BLaER1 treated with 17β-estradiol and CSF1 and Interleukin-3, amounts not matched to agents 10 nM and 100 nM (cell line): Measurements from ENCODE around the gene KLK4.

Source experiments
- H3K27ac ChIP-seq, 11 experiments: shearing (Covaris generic); formaldehyde crosslinking; 2 replicates each; pipeline ENCODE4 v1.8.1; 2022
- H3K27me3 ChIP-seq, 11 experiments: shearing (Covaris generic); formaldehyde crosslinking; 2 replicates each; pipeline ENCODE4 v1.8.1; 2022
- H3K36me3 ChIP-seq, 11 experiments: shearing (Covaris generic); formaldehyde crosslinking; 2 replicates each; pipeline ENCODE4 v1.8.1; 2022
- H3K4me1 ChIP-seq, 10 experiments: shearing (Covaris generic); formaldehyde crosslinking; 2 replicates each; pipeline ENCODE4 v1.8.1; 2022
- H3K4me2 ChIP-seq, 11 experiments: shearing (Covaris generic); formaldehyde crosslinking; 2 replicates each; pipeline ENCODE4 v1.8.1; 2022
- H3K4me3 ChIP-seq, 10 experiments: shearing (Covaris generic); formaldehyde crosslinking; 2 replicates each; pipeline ENCODE4 v1.8.1; 2022
- H3K9ac ChIP-seq, 11 experiments: shearing (Covaris generic); formaldehyde crosslinking; 2 replicates each; pipeline ENCODE4 v1.8.1; 2022
- H3K9me3 ChIP-seq, 11 experiments: shearing (Covaris generic); formaldehyde crosslinking; replicated peaks in 1 of 11; 2 replicates each; pipeline ENCODE4 v1.8.1; 2022
- H4K20me1 ChIP-seq, 11 experiments: shearing (Covaris generic); formaldehyde crosslinking; 2 replicates each; pipeline ENCODE4 v1.8.1; 2022
- Cebpa-rat ChIP-seq, 11 experiments: shearing (Covaris generic); IDR thresholded peaks; 2 replicates each; pipeline ENCODE4 v1.8.1; 2022

Gene KLK4

GRCh38 chr19:50877338-50877737, 33.9 kb downstream of the KLK4 start:
- H3K9ac ChIP-seq, result no peak overlapping the region
- H3K9me3 ChIP-seq, result no peaks in the 10 kb centered on the region
- H3K4me1 ChIP-seq, result peaks cover 21 to 40% (median 37%) of the 10 kb centered on the region in 10 experiments
- H3K36me3 ChIP-seq, result no peaks in the 10 kb centered on the region
- no peak overlapping the region for H3K4me3 ChIP-seq
- no peak overlapping the region for H3K27ac ChIP-seq
- H3K27me3 ChIP-seq, result no peaks in the 10 kb centered on the region
- no peaks in the 10 kb centered on the region for H4K20me1 ChIP-seq
- no peak for TF ChIP-seq Cebpa-rat (IDR thresholded peaks at IDR 0.05)
- H3K4me2 ChIP-seq, result peak overlapping the region in 1 of 11 experiments; percentile 60; a peak in 1 of 22 replicates

GRCh38 chr19:50876456-50876855, 34.7 kb downstream of the KLK4 start:
- no peaks in the 10 kb centered on the region for H3K27me3 ChIP-seq
- no peaks in the 10 kb centered on the region for H3K36me3 ChIP-seq
- H3K27ac ChIP-seq, result peak overlapping the region in 7 of 11 experiments; percentile 30 to 66 (median 58); a peak in 9 of 22 replicates
- H3K4me2 ChIP-seq, result peak overlapping the region; percentile 52 to 75 (median 67); a peak in 21 of 22 replicates
- no peak for TF ChIP-seq Cebpa-rat (IDR thresholded peaks at IDR 0.05)
- no peaks in the 10 kb centered on the region for H4K20me1 ChIP-seq
- H3K9ac ChIP-seq, result peak overlapping the region in 3 of 11 experiments; percentile 0 to 49 (median 8); a peak in 1 of 22 replicates
- H3K9me3 ChIP-seq, result no peaks in the 10 kb centered on the region
- H3K4me3 ChIP-seq, result no peak overlapping the region
- peaks cover 21 to 40% (median 37%) of the 10 kb centered on the region in 10 experiments for H3K4me1 ChIP-seq

GRCh38 chr19:50875795-50876422, 35.3 kb downstream of the KLK4 start:
- no peak for TF ChIP-seq Cebpa-rat (IDR thresholded peaks at IDR 0.05)

GRCh38 chr19:50874211-50874610, 37.0 kb downstream of the KLK4 start:
- Histone ChIP-seq H3K36me3 (no peaks in the 10 kb centered on the region), H3K4me1 (peaks cover 21 to 40% (median 37%) of the 10 kb centered on the region in 10 experiments), H3K27ac (no peak overlapping the region), H3K9me3 (no peaks in the 10 kb centered on the region; a peak in 1 of 22 replicates), H3K4me2 (peak overlapping the region in 9 of 11 experiments; percentile 21 to 75 (median 67); a peak in 18 of 22 replicates), H3K4me3 (no peak overlapping the region), H4K20me1 (no peaks in the 10 kb centered on the region), H3K9ac (0 out of 22 replicates have a peak overlapping the region, but pooled peaks of 1 of the 11 experiments have one; percentile 41), H3K27me3 (no peaks in the 10 kb centered on the region)
- TF ChIP-seq Cebpa-rat (IDR thresholded peaks at IDR 0.05), result no peak

More at GRCh38 chr19:50875795-50876422, 35.3 kb downstream of the KLK4 start:
- no peak overlapping the region for H3K4me3 ChIP-seq
- H3K4me1 ChIP-seq, result peaks cover 21 to 40% (median 37%) of the 10 kb centered on the region in 10 experiments
- H3K9me3 ChIP-seq, result no peaks in the 10 kb centered on the region
- no peaks in the 10 kb centered on the region for H4K20me1 ChIP-seq
- H3K27ac ChIP-seq, result peak overlapping the region in 9 of 11 experiments; percentile 0 to 66 (median 58); a peak in 15 of 22 replicates
- H3K27me3 ChIP-seq, result no peaks in the 10 kb centered on the region
- peak overlapping the region; percentile 52 to 75 (median 67) for H3K4me2 ChIP-seq
- no peaks in the 10 kb centered on the region for H3K36me3 ChIP-seq
- peak overlapping the region in 8 of 11 experiments; percentile 0 to 59 (median 40); a peak in 10 of 22 replicates for H3K9ac ChIP-seq

GRCh38 chr19:50873056-50873455, 38.1 kb downstream of the KLK4 start, which contains the start of gene KLK2:
Gene KLK2 (plus strand): TSS chr19:50873439. CDS start chr19:50873474, 35 bp downstream.
- no peaks in the 10 kb centered on the region; a peak in 1 of 22 replicates for H3K9me3 ChIP-seq
- no peaks in the 10 kb centered on the region for H4K20me1 ChIP-seq
- H3K27ac ChIP-seq, result no peak within 1 kb of the TSS
- H3K4me2 ChIP-seq, result peak within 1 kb of the TSS in 9 of 11 experiments; percentile 21 to 75 (median 67); a peak in 18 of 22 replicates
- no peaks in the 10 kb centered on the region for H3K36me3 ChIP-seq
- TF ChIP-seq Cebpa-rat (IDR thresholded peaks at IDR 0.05), result no peak
- no peaks in the 10 kb centered on the region for H3K27me3 ChIP-seq
- H3K9ac ChIP-seq, result 0 out of 22 replicates have a peak within 1 kb of the TSS, but pooled peaks of 1 of the 11 experiments have one; percentile 41
- peaks cover 21 to 40% (median 37%) of the 10 kb centered on the region in 10 experiments for H3K4me1 ChIP-seq
- H3K4me3 ChIP-seq, result no peak within 1 kb of the TSS

- no peak for TF ChIP-seq Cebpa-rat (IDR thresholded peaks at IDR 0.05)
- Histone ChIP-seq H3K36me3 (no peaks in the 10 kb centered on the region), H3K27ac (no peak overlapping the region), H3K9me3 (no peaks in the 10 kb centered on the region; a peak in 1 of 22 replicates), H4K20me1 (no peaks in the 10 kb centered on the region), H3K4me2 (no peak overlapping the region), H3K4me3 (no peak overlapping the region), H3K4me1 (peaks cover 7 to 25% (median 23%) of the 10 kb centered on the region in 10 experiments; a peak in 19 of 20 replicates), H3K27me3 (no peaks in the 10 kb centered on the region), H3K9ac (no peak overlapping the region)
Measured at GRCh38 chr19:50870417-50871089, 40.6 kb downstream of the KLK4 start.

GRCh38 chr19:50869479-50869878, 41.7 kb downstream of the KLK4 start:
- H3K4me3 ChIP-seq, result no peak overlapping the region
- H3K27ac ChIP-seq, result no peak overlapping the region
- H3K36me3 ChIP-seq, result no peaks in the 10 kb centered on the region
- no peak for TF ChIP-seq Cebpa-rat (IDR thresholded peaks at IDR 0.05)
- H3K9ac ChIP-seq, result no peak overlapping the region
- no peaks in the 10 kb centered on the region for H4K20me1 ChIP-seq
- H3K4me2 ChIP-seq, result no peak overlapping the region
- H3K4me1 ChIP-seq, result peaks cover 0 to 14% (median 13%) of the 10 kb centered on the region in 10 experiments; a peak in 15 of 20 replicates
- no peaks in the 10 kb centered on the region for H3K27me3 ChIP-seq
- H3K9me3 ChIP-seq, result no peaks in the 10 kb centered on the region; a peak in 1 of 22 replicates

- no peak overlapping the region for H3K4me2 ChIP-seq
- H3K9ac ChIP-seq, result no peak overlapping the region
- no peaks in the 10 kb centered on the region for H3K36me3 ChIP-seq
- no peak overlapping the region for H3K27ac ChIP-seq
- H3K4me1 ChIP-seq, result peaks cover 0 to 4% (median 0%) of the 10 kb centered on the region in 10 experiments; a peak in 2 of 20 replicates
- H4K20me1 ChIP-seq, result no peaks in the 10 kb centered on the region
- H3K27me3 ChIP-seq, result no peaks in the 10 kb centered on the region
- no peak overlapping the region for H3K4me3 ChIP-seq
- peaks cover 14 to 23% (median 18%) of the 10 kb centered on the region in 11 experiments; a peak in 20 of 22 replicates for H3K9me3 ChIP-seq
- no peak for TF ChIP-seq Cebpa-rat (IDR thresholded peaks at IDR 0.05)
Measured at GRCh38 chr19:50861496-50862286, 49.5 kb downstream of the KLK4 start.
